Measurements from ENCODE around the gene SCRN1. TPM values are rescaled to one million over a fixed set of nuclear protein-coding genes. Genes with fewer than 3 reads are reported as not detected.

Gene SCRN1
- total and polyA plus RNA-seq, 2 experiments from 2014 or later, result 15.2 to 66.7 TPM

DNA sequence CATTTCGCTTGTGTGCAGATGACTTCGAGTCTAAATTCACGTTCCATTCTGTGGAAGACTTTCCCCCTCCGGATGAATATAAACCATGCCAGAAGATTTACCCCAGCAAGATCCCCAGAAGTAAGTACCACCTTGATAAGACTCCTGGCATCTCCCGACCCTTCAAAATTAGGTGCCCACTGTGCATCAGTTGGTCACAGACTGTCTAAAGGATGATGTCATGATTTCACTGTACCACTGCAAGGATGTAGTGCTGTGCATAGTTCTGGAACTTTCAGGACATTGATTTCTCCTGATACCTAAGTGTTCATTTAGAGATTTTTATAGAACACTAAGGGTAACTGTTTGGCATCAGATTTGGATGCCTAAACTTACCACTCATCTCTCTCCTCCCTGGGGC is 100.3 kb downstream of the SCRN1 start (continued):
- TF ChIP-seq ZNF462 (CRISPR knock-in tag; IDR thresholded peaks at IDR 0.05), result no peak
- no peak for TF ChIP-seq CREB1 (CRISPR knock-in tag; IDR thresholded peaks at IDR 0.05; ENCODE audit: low read depth)
- TF ChIP-seq, protein P1, sequence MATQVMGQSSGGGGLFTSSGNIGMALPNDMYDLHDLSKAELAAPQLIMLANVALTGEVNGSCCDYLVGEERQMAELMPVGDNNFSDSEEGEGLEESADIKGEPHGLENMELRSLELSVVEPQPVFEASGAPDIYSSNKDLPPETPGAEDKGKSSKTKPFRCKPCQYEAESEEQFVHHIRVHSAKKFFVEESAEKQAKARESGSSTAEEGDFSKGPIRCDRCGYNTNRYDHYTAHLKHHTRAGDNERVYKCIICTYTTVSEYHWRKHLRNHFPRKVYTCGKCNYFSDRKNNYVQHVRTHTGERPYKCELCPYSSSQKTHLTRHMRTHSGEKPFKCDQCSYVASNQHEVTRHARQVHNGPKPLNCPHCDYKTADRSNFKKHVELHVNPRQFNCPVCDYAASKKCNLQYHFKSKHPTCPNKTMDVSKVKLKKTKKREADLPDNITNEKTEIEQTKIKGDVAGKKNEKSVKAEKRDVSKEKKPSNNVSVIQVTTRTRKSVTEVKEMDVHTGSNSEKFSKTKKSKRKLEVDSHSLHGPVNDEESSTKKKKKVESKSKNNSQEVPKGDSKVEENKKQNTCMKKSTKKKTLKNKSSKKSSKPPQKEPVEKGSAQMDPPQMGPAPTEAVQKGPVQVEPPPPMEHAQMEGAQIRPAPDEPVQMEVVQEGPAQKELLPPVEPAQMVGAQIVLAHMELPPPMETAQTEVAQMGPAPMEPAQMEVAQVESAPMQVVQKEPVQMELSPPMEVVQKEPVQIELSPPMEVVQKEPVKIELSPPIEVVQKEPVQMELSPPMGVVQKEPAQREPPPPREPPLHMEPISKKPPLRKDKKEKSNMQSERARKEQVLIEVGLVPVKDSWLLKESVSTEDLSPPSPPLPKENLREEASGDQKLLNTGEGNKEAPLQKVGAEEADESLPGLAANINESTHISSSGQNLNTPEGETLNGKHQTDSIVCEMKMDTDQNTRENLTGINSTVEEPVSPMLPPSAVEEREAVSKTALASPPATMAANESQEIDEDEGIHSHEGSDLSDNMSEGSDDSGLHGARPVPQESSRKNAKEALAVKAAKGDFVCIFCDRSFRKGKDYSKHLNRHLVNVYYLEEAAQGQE (IDR thresholded peaks at IDR 0.05; ENCODE audit: unreplicated experiment), result no peak

DNA sequence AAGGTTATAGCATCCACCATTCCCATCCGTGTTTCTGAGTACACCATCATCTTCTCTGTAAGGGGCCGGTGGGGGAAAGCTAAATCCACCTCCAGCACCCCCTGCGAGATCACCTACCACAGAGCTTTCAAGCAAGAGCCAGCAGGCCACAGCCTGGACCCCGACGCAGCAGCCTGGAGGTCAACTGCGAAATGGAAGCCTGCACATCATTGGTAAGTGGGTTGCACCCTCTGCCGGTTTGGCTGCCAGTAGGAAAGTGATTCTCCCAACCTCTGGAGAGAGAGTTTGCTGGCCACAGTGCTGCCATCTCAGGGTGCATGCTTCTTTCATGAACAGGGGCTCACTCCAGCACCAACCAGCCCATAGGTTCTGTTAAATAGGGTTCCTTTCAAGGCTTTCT is 101.6 kb downstream of the SCRN1 start:
- Histone ChIP-seq H3K27ac (ENCODE audit: low read depth) (no peak overlapping the region), H2AFZ (no peak overlapping the region), H3K9me2 (ENCODE audit: insufficient read depth) (no peaks in the 10 kb centered on the region), H3K4me3 (no peak overlapping the region), H3K79me2 (replicated peaks; ENCODE audit: insufficient read depth) (peaks cover 7% of the 10 kb centered on the region; the same call in 1 of the 2 replicates), H3F3A (replicated peaks; ENCODE audit: low read depth) (0 out of 2 replicates have a peak, but pooled peaks cover 4% of the 10 kb centered on the region), H4K20me1 (replicated peaks; ENCODE audit: insufficient read depth) (no peaks in the 10 kb centered on the region), H3K36me3 (ENCODE audit: insufficient read depth) (peaks cover 5% of the 10 kb centered on the region; the same call in 1 of the 2 replicates), H3K4me2 (no peak overlapping the region), H3K27me3 (ENCODE audit: insufficient read depth) (no peaks in the 10 kb centered on the region), H3K4me1 (ENCODE audit: insufficient read depth) (peaks cover 10% of the 10 kb centered on the region)
- Mint-ChIP-seq H3K4me3 (no peak overlapping the region), H3K4me1 (peaks cover 17% of the 10 kb centered on the region), H3K9me3 (no peaks in the 10 kb centered on the region), H3K27ac (no peak overlapping the region), H3K27me3 (ENCODE audit: insufficient read depth, low read depth, poor library complexity) (peaks cover 4% of the 10 kb centered on the region), H3K36me3 (ENCODE audit: low read depth) (peaks cover 6% of the 10 kb centered on the region)
- DNase-seq (ENCODE audit: low spot score) (peak; percentile 16), ATAC-seq (no peak)
- TF ChIP-seq, protein P2, sequence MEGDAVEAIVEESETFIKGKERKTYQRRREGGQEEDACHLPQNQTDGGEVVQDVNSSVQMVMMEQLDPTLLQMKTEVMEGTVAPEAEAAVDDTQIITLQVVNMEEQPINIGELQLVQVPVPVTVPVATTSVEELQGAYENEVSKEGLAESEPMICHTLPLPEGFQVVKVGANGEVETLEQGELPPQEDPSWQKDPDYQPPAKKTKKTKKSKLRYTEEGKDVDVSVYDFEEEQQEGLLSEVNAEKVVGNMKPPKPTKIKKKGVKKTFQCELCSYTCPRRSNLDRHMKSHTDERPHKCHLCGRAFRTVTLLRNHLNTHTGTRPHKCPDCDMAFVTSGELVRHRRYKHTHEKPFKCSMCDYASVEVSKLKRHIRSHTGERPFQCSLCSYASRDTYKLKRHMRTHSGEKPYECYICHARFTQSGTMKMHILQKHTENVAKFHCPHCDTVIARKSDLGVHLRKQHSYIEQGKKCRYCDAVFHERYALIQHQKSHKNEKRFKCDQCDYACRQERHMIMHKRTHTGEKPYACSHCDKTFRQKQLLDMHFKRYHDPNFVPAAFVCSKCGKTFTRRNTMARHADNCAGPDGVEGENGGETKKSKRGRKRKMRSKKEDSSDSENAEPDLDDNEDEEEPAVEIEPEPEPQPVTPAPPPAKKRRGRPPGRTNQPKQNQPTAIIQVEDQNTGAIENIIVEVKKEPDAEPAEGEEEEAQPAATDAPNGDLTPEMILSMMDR (conservative IDR thresholded peaks at IDR 0.05; ENCODE audit: low read depth in 2 of 2), result peak in 1 of 2 experiments; percentile 38; a peak in 1 of 4 replicates
- TF ChIP-seq JUNB (IDR thresholded peaks at IDR 0.05; ENCODE audit: unreplicated experiment), result no peak

Data from GM23338 (cell line).